GM18861 (cell line): Measurements from ENCODE around the gene TTC31.
"Not testable (repeated sequence)": the region's sequence is repeated elsewhere in the genome, so short reads cannot be mapped to it uniquely, and the experiment has no call there.

Experiments used
- ATAC-seq: cut with Tn5 transposase; IDR thresholded peaks from one replicate; pipeline ENCODE4 v1.9.1; 2021; ENCODE audit not compliant: unreplicated experiment

Gene TTC31

GRCh38 chr2:74482801-74483674 lies at the start of gene TTC31, which contains the start of gene CCDC142:
TTC31 (plus strand) TSS chr2:74483081; CDS start chr2:74483096, 15 bp downstream.
CCDC142 (minus strand) TSS chr2:74482998; CDS start chr2:74482837, 161 bp downstream.
- peak; percentile 73 for ATAC-seq

GRCh38 chr2:74436111-74436805 lies 46.6 kb upstream of the TTC31 start:
- ATAC-seq: no peak

- no peak for ATAC-seq
These were observed 45.8 kb upstream of the TTC31 start for GRCh38 chr2:74436848-74437695.

GRCh38 chr2:74438248-74438647 lies 44.6 kb upstream of the TTC31 start:
- no peak for ATAC-seq

- no peak for ATAC-seq
These were observed 43.5 kb upstream of the TTC31 start for GRCh38 chr2:74439373-74439772.

GRCh38 chr2:74439803-74440377 lies 43.0 kb upstream of the TTC31 start:
- no peak for ATAC-seq

GRCh38 chr2:74440378-74441169 lies 42.3 kb upstream of the TTC31 start:
- ATAC-seq: peak; percentile 80

- ATAC-seq: no peak
These were observed 41.7 kb upstream of the TTC31 start for GRCh38 chr2:74441170-74441689.

GRCh38 chr2:74441690-74442482 lies 41.0 kb upstream of the TTC31 start, which contains the start of gene RTKN:
RTKN (minus strand) TSS chr2:74441937; CDS start chr2:74441816, 121 bp downstream.
- ATAC-seq: peak; percentile 34

- ATAC-seq: not testable (repeated sequence)
These were observed 40.2 kb upstream of the TTC31 start for GRCh38 chr2:74442483-74443297.

- ATAC-seq: no peak
These were observed 38.2 kb upstream of the TTC31 start for GRCh38 chr2:74444498-74445318.

GRCh38 chr2:74447230-74447999 lies 35.5 kb upstream of the TTC31 start:
- no peak for ATAC-seq

GRCh38 chr2:74448771-74449170 lies 34.1 kb upstream of the TTC31 start:
- no peak for ATAC-seq

GRCh38 chr2:74450570-74451190 lies 32.2 kb upstream of the TTC31 start:
- ATAC-seq: no peak

- ATAC-seq: peak; percentile 49
These were observed 28.0 kb upstream of the TTC31 start, which contains the start of gene INO80B for GRCh38 chr2:74454654-74455511. INO80B (plus strand) TSS chr2:74455087; CDS start chr2:74455117, 30 bp downstream.
